ENCODE results near the gene HAPSTR1.
A peak's percentile ranks its signal among the peaks of the same experiment; 100 is the strongest.
"Not testable (repeated sequence)": the region's sequence is repeated elsewhere in the genome, so short reads cannot be mapped to it uniquely, and the experiment has no call there.

The HAPSTR1 gene

DNA sequence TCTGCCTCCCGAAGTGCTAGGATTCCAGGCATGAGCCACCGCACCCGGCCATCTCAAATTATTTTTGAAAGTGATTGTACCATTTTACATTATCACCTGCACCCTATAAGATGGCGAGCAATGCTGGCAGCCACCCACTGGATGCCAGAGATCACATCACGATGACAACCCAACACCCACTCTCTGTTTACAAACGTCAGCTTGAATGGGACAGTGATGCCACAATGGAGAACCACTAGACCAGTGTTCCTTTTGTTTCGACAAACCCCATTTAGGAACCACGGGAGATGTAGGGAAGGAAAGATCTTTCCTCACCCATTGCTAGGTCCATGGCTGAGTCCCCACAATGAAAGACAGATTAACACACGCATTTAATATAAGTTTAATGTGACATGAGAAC is 20.1 kb upstream of the HAPSTR1 start:
- no peak for DNase-seq (ENCODE audit: low read depth in 2 of 2)

DNA sequence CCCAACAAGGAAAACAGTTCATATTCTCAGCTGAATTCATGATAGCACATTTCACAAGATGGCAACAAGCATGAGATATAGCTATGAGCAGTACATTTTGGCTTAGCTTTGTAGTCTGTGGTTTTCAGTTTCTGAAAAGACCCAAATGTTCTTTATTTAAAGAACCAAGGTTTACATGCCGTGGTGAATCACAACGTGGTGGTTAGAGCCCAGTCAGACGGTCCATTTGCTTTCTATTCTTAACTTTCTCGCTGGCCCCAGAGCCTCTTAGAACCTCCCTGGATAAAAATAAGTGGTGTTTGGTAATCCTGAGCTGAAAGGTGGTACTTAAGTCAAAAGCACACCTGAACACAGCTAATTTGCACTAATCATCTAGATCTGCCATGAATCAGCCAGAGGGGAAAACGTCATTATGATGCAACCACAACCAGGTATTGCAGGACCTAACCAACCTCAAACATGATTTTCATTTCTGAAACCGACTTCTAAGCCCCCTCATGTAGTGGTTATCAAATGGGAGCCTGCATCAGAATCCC is 18.6 kb upstream of the HAPSTR1 start:
- no peak for DNase-seq (ENCODE audit: low read depth in 2 of 2)

DNA sequence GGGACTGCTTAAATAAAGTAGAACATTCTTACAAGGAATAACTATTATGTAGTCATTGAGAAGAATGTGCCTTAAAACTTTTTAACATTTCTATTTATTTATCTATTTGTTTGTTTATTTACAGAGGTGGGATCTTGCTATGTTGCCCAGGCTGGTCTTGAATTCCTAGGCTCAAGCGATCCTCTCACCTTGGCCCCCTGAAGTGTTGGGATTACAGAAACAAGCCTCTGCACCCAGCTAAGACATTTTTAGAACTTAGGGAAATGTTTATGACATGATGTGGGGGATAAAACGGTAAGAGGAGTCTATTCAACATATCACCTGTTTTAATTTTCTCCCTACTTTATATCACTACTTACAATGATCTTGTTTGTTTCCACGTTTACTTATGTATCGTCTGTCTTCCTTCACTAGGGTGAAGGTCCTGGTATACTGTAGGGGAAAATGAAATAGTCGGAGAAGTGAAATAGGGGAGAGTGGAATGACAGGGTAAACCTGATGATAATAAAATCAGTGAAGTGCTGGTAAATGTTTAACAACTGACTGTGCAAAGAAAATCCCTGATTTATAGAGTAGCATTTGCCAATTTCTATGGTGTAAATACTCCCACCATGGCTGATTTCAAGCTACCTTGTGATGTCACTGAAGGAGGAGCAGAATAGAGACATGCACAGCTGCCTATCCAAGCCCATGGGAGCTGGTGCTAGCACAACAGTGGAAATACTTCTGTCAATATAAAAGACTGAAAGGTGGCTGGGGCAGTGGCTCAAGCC is 16.0 kb upstream of the HAPSTR1 start:
- DNase-seq (ENCODE audit: low read depth in 2 of 2) = no peak

DNA sequence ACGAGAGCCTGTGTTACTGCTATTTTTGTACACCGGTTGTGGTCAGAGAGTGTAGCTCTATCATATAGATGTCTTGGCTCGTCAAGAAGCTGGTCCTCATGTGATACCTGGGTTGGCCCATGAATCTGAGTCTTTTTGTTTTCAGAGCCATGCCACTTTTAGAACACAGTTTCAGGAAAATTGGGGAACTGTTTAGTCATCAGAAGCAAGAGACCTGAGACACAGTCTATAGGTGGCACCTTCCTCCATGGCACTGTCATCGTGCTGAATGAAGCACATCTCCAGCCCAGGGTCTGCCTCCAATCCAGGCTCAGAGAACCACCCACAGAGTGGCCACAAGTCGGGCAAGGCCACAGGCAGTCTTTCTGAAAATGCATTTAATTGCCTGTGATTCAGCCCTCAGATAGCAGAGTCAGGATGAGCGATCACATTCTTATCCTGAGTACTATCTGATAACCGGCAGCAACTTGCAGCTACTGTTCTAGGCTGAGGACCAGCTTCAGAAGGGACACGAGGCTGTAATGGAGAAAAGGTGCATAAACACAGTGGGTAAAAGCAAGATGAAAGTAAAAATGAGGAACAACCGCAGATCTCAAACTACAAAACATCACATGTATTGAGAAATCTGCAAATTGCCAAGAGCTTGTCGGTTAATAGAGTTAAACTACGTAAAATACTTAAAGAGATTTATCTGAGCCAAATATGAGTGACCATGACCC is 14.2 kb upstream of the HAPSTR1 start:
- DNase-seq (ENCODE audit: low read depth in 2 of 2) = no peak

DNA sequence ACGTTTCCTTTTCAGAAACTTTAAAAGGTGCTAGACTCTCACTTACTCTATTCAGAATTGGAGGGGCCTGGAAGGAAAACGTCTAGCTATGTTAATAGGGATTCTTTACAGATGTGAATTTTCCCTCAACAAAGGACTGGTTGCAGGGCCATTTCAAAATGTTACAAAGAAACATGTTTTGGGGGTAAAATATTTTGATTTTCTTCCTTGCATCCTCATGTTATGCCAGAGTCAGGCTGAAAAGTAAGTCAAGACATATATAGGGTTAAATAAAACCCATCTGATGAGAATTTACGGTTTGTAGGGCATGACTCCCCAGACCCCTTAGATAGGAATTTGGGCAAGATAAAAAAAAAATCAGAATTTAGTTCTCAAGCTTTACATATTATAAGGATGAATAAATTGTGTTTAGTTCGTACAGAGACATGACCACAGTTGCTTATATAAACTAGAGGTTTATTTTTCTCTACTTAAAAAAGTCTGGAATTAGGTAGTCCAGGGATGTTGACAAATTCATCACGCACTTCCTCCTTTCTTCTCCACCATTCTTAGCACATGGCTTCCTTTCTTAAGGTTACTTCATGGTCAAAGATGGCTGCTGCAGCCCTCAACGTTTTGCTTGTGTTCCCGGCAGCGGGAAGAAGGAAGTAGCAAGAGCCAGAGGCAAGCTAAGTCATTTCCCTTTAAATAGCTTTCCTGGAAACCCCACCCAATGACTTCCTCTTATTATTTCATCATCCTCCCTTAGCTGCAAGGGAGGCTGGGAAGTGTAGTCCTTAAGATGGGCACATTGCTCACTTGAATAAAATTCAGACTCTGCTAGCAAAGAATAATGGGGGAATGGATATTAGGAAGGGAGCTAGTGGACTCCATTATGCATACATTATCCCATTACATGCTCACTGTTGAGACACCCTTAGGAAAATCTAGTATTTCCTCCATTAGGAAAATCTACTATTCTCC is 12.7 kb upstream of the HAPSTR1 start:
- not testable (repeated sequence) for DNase-seq (ENCODE audit: low read depth in 2 of 2)

DNA sequence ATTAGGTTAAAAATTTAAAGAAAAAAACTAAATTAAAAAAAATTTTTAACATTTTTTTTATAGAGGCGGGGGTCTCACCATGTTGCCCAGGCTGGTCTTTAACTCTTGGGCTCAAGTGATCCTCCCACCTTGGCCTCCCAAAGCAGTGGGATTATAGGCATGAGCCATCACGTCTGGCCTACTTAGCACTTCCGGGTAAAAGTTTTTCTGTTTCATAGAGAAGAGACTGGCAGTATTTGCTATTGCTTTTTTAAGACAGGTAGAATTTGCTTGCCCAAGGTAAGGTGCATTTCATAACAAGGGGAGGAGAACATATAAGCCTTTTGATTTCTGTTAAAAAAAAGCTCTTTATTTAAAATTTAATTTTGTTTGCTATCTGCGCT is 12.0 kb upstream of the HAPSTR1 start:
- no peak for DNase-seq (ENCODE audit: low read depth in 2 of 2)

DNA sequence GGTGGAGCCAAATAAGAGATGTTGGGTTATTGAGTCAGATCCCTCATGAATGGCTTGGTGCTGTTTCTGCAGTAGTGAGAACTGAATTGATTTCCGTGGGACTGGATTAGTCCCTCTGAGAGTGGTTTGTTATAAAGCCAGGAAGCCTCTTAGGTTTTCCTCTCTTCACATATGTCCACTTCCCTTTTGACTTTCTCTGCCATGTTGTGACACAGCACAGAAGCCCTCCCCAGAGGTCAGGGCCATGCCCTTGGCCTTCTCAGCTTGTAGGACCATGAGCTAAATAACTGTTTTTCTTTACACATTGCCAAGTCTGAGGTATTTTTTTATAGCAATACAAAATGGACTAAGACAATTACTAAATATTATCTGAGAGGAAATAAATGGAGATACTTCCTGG is 10.3 kb upstream of the HAPSTR1 start:
- DNase-seq (ENCODE audit: low read depth in 2 of 2) = no peak

DNA sequence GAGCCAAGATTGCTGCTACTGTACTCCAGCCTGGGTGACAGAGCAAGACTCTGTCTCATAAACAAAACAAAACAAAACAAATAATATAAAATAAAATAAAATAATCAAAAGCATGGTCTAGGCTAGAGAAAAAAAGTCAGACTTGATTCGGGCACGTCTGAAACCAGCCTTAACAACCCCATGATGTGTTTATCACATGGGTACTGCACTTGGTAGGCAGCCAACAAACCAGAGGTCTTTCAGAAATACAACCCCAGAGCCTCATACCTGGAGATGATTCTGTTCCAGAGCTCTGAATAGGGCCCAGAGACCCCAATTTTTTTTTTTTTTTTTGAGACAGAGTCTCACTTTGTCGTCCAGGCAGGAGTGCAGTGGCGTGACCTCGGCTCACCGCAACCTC is 9.6 kb upstream of the HAPSTR1 start:
- DNase-seq (ENCODE audit: low read depth in 2 of 2) = no peak

DNA sequence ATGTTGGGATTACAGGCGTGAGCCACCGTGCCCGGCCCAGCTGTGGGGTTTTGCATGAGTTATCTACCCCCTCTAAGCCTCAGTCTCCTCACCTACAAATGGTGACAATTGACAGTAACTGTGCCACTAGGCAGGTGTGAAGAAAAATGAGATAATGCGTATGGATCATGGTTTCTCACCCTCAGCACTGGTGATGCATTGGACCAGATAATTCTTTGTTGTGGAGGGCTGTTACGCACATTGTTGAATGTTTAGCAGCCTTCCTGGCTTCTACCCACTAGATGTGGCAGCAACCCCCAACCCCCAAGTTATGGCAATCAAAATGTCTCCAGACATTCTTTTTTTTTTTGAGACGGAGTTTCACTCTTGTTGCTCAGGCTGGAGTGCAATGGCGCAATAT is 9.0 kb upstream of the HAPSTR1 start:
- no peak for DNase-seq (ENCODE audit: low read depth in 2 of 2)

DNA sequence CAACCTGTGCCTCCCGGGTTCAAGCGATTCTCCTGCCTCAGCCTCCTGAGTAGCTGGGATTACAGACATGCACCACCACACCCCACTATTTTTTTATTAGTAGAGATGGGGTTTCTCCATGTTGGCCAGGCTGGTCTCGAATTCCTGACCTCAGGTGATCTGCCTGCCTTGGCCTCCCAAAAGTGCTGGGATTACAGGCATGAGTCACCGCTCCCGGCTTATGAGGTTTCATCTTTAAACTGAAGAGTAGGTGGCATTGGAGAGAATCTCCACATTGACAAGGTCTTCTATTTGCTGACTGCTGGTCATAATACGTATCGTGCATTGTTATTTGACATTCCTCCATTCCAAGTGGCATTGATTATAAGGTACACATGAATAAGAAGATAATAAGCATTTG is 3.7 kb upstream of the HAPSTR1 start:
- not testable (repeated sequence) for DNase-seq (ENCODE audit: low read depth in 2 of 2)

DNA sequence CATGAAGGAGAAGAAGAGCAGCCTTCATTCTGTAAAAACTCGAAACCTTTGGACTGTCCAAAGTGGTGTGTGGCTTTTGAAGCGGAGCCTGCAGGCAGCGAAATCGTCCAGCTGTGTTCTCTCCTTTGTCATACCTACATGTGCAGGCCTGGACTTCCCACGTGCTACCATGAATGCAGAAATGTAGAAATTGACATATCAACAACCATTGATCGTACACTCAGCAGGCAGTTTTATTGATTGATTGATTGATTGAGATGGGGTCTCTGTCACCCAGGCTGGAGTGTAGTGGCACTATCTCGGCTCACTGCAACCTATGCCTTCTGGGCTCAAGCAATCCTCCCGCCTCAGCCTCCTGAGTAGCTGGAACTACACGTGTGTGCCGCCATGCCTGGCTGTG is 2.6 kb upstream of the HAPSTR1 start:
- no peak for DNase-seq (ENCODE audit: low read depth in 2 of 2)

DNA sequence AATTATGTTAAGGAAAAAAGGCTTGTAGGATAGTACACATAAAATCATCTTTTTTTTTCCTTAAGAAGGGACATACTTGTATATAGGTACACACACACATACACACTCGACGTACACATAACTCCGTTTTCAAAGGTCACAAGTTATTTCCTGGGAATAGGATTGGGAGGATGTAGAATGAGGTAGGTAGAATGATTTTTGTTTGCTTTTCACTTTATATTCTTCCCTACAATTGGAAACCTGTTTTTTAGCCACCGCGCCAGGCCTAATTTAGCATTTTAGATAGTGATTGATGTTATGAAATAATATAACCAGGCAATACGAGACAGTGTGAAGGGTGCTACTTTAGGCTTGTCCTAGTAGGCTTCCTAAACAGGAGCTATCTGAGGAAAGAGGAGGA is 1.8 kb upstream of the HAPSTR1 start:
- no peak for DNase-seq (ENCODE audit: low read depth in 2 of 2)

DNA sequence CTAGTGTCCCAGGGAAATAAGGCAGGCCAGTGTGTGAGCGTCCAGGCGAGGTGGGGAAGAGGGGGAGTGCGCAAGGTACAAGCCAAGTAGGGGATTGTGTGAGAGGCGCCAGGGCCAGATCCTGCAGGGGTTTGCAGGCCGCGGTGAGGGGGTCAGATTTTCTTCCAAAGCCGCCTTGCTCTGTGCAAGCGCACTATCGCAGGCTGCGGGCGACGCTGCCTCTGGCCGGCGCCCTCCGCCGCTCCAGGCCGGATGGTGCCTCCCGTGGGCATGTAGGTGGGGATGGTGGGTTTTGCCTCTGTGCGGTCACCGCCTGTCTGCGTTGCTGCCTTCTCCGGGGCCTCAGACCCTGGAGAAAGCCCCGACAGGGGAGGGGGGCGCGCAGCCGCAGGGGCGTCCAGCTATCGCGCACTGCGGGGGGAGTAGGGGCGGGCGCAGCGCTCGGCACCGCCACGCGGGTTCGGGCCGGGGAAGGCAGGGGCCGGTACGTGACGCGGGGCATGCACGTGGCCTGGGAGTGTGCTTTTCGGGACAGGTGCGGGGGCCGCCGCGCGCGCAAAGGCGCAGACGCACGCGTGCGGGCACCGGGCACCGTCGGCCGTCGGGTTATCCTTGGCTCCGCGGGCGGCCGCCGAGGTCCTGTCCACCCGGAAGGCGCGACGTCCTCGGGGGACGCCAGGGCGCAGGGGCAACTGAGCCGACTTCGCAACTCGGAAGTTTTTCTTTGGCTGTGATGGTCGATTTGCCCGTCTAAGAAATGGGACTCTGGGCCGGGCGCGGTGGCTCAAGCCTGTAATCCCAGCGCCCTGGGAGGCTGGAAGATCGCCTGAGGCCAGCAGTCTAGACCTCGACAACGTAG is 1.1 kb upstream of the HAPSTR1 start:
- no peak for DNase-seq (ENCODE audit: low read depth in 2 of 2)

DNA sequence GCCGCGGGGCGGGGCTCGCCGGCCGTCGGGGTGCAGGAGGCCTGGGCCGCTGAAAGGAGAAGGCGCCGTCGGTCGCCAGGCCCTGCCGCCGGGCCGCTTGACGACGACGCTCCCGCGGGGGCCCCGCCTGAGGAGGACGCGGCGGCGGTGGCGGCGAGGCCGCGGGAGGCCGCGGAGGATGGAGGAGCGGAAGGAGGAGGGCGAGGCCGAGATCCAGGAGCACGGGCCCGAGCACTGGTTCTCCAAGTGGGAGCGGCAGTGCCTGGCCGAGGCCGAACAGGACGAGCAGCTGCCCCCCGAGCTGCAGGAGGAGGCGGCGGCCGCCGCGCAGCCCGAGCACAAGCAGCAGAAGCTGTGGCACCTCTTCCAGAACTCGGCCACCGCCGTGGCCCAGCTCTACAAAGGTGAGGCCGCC is 430 bp downstream of the HAPSTR1 start:
- DNase-seq (ENCODE audit: low read depth in 2 of 2) = no peak

DNA sequence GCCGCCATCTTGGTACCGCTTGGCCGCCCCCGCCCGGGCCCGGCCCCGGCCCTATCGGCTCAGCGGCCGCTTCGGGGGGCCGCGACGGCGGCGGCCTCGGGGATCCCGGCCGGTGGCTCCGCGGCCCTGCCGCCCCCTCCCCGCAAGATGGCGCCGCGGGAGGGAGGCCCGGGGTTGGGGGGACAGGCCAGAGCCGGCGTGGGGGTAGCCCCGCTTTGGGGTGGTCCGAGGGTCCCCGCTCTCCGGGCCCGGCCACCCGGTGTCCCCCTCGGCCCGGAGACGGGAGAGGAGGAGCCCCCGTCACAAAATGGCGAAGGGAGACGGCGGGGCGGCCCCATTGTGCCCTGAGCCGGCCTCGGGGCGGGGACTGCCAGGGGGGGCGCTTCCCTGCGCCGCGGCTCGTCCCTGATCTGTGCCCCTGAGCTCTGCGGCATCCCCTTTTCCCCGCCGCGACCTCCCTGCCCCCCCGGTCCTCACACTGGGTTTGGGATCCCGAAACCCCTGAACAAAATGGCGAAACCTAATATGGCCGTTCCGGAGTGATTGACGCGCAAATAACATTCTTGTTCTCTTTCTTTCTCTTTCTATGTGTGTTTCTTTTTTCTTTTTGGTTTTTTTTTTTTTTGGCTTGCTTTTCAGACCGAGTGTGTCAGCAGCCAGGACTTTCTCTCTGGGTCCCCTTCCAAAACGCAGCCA is 986 bp downstream of the HAPSTR1 start:
- peak in 1 of 2 donors; percentile 29 for DNase-seq (ENCODE audit: low read depth in 2 of 2)

DNA sequence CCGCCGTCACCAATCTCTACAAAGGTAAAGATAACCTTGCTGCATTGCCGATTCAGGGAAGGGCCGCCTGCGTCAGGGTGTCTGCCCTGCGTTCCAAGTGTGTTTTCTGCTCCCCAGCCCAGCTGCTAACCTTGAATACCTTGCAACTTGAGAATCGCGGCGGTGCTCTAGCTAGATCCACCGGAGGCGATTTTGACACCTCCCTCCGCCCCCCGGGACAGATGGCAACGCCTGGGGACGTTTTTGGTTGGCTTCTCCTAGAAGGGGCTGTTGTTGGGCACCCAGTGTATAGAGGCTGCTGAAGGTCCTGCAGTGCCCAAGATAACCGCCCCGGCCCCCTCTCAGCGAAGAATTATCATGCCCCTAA is 1.5 kb downstream of the HAPSTR1 start:
- DNase-seq (ENCODE audit: low read depth in 2 of 2) = no peak

DNA sequence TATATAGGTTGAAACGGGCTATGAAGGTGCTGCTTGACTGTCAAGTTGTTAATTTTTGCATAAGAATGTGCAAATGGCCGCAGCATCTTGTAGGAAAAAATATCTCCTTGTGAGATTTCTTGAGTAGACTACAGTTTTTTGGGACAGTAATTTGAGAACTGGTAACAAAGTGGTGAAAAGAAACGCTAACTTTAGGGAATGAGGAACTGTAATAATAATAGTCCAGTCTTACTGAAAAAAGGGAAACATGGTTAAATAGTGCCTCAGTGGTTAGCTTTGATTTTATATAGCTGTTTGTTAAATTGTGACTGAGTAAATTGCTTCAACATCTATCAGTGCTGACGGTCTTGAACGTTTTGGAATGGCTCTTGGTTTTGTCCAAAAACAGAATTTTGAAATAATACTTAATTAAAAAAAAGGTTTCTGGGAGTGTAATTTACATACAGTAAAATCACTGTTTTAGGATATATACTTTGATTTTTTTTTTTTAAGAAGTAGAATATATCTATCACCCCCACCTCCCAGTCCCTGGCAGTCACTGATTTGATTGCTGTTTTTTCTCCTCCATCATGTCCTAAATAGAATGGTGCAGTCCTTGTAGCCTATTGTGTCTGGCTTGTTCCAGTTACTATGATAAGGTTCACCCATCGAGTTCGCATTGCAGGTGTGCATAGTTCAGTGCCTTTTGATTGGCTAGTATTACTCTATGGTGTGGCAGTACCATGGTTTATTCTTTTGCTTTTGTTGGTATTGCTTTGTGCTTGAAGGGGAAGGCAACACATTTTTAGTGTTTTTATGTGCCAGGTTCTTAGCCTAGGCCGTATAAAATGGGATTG is 2.8 kb downstream of the HAPSTR1 start:
- no peak for DNase-seq (ENCODE audit: low read depth in 2 of 2)

DNA sequence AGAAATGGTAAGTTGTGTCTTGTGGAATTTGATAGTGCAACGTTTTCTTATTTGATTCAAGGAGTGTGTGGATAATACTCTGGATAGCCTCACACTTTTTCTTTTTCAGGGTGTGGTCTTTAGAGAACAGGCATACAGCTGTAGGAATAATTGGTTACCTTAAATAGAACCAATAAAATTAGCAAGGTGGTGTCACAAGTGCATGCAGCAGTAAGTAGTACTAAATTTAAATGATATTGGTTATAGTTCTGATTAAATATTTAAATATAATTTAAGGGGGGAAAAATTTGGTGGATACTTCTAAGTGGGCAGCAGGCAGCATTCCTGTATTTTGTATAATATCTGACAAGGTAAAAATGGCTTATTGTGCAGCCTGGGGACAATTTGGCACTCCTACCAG is 3.7 kb downstream of the HAPSTR1 start:
- DNase-seq (ENCODE audit: low read depth in 2 of 2) = no peak

DNA sequence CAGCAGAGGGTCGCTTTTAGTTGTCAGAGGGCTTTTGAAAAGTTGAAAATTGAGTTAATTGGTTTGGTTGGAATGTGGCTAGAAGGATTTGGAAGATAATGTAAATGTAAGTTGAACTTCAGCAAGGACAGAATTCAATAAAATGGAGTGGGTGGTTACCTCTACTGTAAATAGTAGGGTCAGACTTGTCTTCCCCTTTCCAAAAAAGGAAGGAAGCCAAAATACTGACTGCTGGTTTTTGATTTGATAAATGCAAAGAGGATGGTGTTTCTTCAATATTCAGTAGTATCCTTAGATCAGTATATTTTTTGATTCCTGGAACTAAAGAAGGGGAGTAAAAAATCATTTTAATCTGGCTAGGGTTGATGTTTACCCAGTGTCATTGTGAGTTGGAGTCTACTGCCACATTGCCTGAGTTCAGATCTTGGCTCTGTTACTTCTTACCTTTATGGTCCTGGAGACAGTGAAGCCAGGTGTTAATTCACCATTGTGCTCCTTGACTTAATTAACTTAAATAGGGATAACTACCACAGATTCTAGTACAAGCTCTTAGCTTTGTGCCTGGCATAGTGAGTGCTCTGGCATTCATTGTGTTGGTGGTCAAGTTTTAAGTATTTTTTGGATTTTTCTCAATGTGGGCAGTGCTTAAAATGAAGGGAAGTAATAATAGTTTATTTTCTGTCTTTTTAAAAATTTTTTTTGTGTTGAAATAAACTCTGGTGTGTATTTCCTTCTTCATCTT is 4.4 kb downstream of the HAPSTR1 start:
- DNase-seq (ENCODE audit: low read depth in 2 of 2) = no peak
